HG02610 (cell line): ENCODE data around the gene TBC1D17.

ENCODE experiments used
- ATAC-seq: cut with Tn5 transposase; IDR thresholded peaks from one replicate; pipeline ENCODE4 v1.9.1; 2021; ENCODE audit warnings: mild to moderate bottlenecking, moderate library complexity; ENCODE audit not compliant: unreplicated experiment

The TBC1D17 gene

DNA sequence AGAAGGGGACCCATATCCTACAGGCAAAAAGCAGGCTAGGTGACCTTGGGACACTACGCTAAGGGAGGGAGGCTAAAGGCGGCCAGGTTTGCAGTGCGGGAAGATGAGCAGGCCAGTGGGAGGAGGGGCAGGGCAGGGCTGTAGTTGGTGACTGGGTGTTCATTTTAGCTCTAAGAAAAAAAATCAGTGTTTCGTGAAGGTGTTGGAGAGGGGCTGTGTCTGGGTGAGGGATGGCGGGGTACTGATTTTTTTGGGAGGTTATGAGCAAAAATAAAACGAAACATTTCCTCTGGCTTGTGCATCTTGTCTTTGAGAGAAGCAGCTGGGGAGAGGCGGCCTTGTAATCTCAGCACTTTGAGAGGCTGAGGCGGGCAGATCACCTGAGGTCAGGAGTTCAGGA, 56.1 kb downstream of the TBC1D17 start:
- no peak for ATAC-seq

DNA sequence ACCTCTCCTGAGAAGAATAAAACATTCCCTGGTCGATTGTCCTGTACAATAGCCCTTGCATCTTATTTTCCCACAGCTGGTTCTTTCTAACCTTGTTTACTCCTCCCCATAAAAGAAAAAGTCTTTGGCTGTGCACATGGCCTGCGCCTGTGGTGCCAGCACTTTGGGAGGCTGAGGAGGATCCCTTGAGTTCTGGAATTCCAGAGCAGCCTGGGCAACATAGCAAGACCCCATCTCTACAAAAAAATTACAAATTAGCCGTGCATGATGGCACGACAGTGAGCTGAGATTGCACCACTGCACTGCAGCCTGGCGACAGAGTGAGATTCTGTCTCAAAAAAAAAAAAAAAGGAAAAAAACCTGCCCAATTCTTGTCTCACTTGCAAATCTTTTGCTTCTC, 59.0 kb downstream of the TBC1D17 start:
- ATAC-seq: no peak

DNA sequence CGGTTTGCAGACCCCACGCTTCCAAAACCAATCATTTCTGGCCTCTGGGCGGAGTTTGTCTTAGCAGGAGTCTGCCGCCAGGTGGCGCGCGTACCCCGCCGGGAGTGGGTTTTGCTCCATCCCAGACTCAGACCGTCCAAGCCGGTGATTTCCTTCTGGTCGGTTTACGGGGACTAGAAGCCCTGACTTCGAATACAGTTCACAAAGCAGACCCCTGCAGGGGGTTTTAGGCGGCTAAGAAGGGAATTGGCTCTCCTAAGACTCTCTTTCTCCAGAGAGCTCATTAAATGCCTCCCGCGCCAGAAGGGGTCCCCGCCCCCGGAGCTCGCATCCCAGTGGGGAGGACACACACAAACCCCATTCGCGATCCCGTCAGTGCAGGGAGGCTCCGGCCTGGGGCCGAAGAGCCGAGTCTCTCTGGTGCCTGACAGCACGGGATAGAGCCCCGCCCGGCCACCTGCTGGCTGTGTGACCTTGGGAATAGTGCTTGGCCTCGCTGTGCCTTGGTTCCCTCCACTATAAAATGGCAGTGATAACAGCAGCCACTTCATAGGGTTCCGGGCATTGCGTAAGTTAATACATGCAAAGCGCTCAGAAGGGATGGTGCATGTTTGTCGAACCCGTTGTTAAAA, 60.4 kb downstream of the TBC1D17 start:
- no peak for ATAC-seq
